PC-9 (cell line): ENCODE data around the gene HEATR3. TPM values are rescaled to one million over a fixed set of nuclear protein-coding genes. Genes with fewer than 3 reads are reported as not detected.

Source experiments
- BruUV-seq: library from RNA; stranded (reverse); fragments of 400-500 nt; replicated peaks from 2 replicates; lab custom pipeline; 2021; lab: Mats Ljungman, UMichigan
- CTCF ChIA-PET: fragments of 300-600 bp; sonication (Branson Sonifier 250); formaldehyde crosslinking; loops from one replicate; lab custom pipeline; 2022; ENCODE audit warnings: antibody characterized with exemption; lab: Charles Lee
- POLR2A ChIA-PET: fragments of 300-600 bp; sonication (Branson Sonifier 250); formaldehyde crosslinking; loops from one replicate; lab custom pipeline; 2022; ENCODE audit warnings: antibody characterized with exemption; ENCODE audit not compliant: unreplicated experiment; lab: Charles Lee
- DNase-seq, 2 experiments: peaks; one replicate each; pipeline versions ENCODE4 v3.0.0 to v3.0.0-alpha.2; 2015 to 2022; ENCODE audit warnings: mixed read lengths in 1 of 2
- H2AFZ ChIP-seq: fragments of 200-600 bp; sonication (generic); 2 replicates; pipeline ENCODE4 v1.8.1; 2017; ENCODE audit warnings: antibody characterized with exemption
- H3F3A ChIP-seq: fragments of 200-600 bp; sonication (generic); 2 replicates; pipeline ENCODE4 v1.8.1; 2017; ENCODE audit warnings: antibody characterized with exemption, mild to moderate bottlenecking, low read depth; ENCODE audit not compliant: insufficient read depth
- H3K27ac ChIP-seq: fragments of 200-600 bp; sonication (generic); 2 replicates; pipeline ENCODE4 v1.6.1; 2016; ENCODE audit warnings: mixed run types
- H3K27me3 ChIP-seq: fragments of 200-600 bp; sonication (generic); 2 replicates; pipeline ENCODE4 v1.6.1; 2016; ENCODE audit warnings: low read depth, mixed run types; ENCODE audit not compliant: insufficient read depth
- H3K36me3 ChIP-seq: fragments of 200-600 bp; sonication (generic); 2 replicates; pipeline ENCODE4 v1.6.1; 2016; ENCODE audit warnings: low read depth, mixed run types
- H3K4me1 ChIP-seq: fragments of 200-600 bp; sonication (generic); replicated peaks from 2 replicates; pipeline ENCODE4 v1.6.1; 2016; ENCODE audit warnings: mixed run types; ENCODE audit not compliant: insufficient read depth
- H3K4me2 ChIP-seq: fragments of 200-600 bp; sonication (generic); 2 replicates; pipeline ENCODE4 v1.6.1; 2017; ENCODE audit warnings: mixed run types
- H3K4me3 ChIP-seq: fragments of 200-600 bp; sonication (generic); 2 replicates; pipeline ENCODE4 v1.6.1; 2016; ENCODE audit warnings: mixed run types
- H3K79me2 ChIP-seq: fragments of 200-600 bp; sonication (generic); 2 replicates; pipeline ENCODE4 v1.6.1; 2017; ENCODE audit warnings: low read depth, mixed run types
- H3K9me2 ChIP-seq: fragments of 200-600 bp; sonication (generic); 2 replicates; pipeline ENCODE4 v1.8.1; 2017; ENCODE audit warnings: mild to moderate bottlenecking; ENCODE audit not compliant: insufficient read depth
- H3K9me3 ChIP-seq: fragments of 200-600 bp; sonication (generic); 2 replicates; pipeline ENCODE4 v1.8.1; 2016; ENCODE audit warnings: low read depth; ENCODE audit not compliant: insufficient read depth
- H4K20me1 ChIP-seq: fragments of 200-600 bp; sonication (generic); 2 replicates; pipeline ENCODE4 v1.8.1; 2017; ENCODE audit not compliant: insufficient read depth
- CTCF ChIP-seq: fragments of 200-600 bp; sonication (generic); conservative IDR thresholded peaks from 2 replicates; pipeline ENCODE4 v1.6.1; 2017; ENCODE audit warnings: mixed run types, antibody characterized with exemption, mild to moderate bottlenecking, moderate library complexity
- EZH2 ChIP-seq: fragments of 200-600 bp; sonication (generic); IDR thresholded peaks from 2 replicates; pipeline ENCODE4 v1.8.0; 2017; ENCODE audit warnings: antibody characterized with exemption, low read depth
- intact Hi-C: fragments of 100-400 bp; cut with micrococcal nuclease; formaldehyde crosslinking; loops from one replicate; pipeline ENCODE4 v1.10.0; 2022; ENCODE audit not compliant: unreplicated experiment
- total RNA-seq: library from RNA; stranded (reverse); gene quantifications from 2 replicates; pipeline ENCODE4 v1.2.3, GENCODE V29; 2021

Gene HEATR3
- total RNA-seq, 1 experiment from 2014 or later = 14.3 TPM

- Histone ChIP-seq H3K4me2 (no peak overlapping the region), H2AFZ (no peak overlapping the region), H3K79me2 (no peaks in the 10 kb centered on the region), H3K4me1 (no peaks in the 10 kb centered on the region), H3K4me3 (no peak overlapping the region), H3K27ac (no peak overlapping the region), H3K9me3 (no peaks in the 10 kb centered on the region), H3K9me2 (no peaks in the 10 kb centered on the region), H3K27me3 (no peaks in the 10 kb centered on the region), H3K36me3 (no peaks in the 10 kb centered on the region), H3F3A (no peaks in the 10 kb centered on the region), H4K20me1 (no peaks in the 10 kb centered on the region)
- ChIA-PET POLR2A (no interaction called here), CTCF (no interaction called here)
- no peak for TF ChIP-seq CTCF
- no peak for TF ChIP-seq EZH2
- no TSS peak for BruUV-seq
- intact Hi-C loops = no loop called here
- no peak for DNase-seq
Measured at GRCh38 chr16:50046853-50047252, 18.9 kb upstream of the HEATR3 start.

- Histone ChIP-seq H3K27ac (no peak overlapping the region), H3F3A (no peaks in the 10 kb centered on the region), H3K27me3 (no peaks in the 10 kb centered on the region), H2AFZ (no peak overlapping the region), H3K79me2 (no peaks in the 10 kb centered on the region), H3K9me2 (no peaks in the 10 kb centered on the region), H4K20me1 (no peaks in the 10 kb centered on the region), H3K4me1 (no peaks in the 10 kb centered on the region), H3K36me3 (no peaks in the 10 kb centered on the region), H3K4me3 (no peak overlapping the region), H3K4me2 (no peak overlapping the region), H3K9me3 (no peaks in the 10 kb centered on the region)
- intact Hi-C loops = no loop called here
- ChIA-PET POLR2A (no interaction called here), CTCF (no interaction called here)
- TF ChIP-seq CTCF (no peak), EZH2 (no peak)
- BruUV-seq = no TSS peak
- DNase-seq = no peak
Measured at GRCh38 chr16:50047864-50048263, 17.9 kb upstream of the HEATR3 start.

- intact Hi-C loops = no loop called here
- Histone ChIP-seq H3K36me3 (no peaks in the 10 kb centered on the region), H3K4me1 (no peaks in the 10 kb centered on the region), H3K4me3 (no peak overlapping the region), H3K4me2 (no peak overlapping the region), H2AFZ (no peak overlapping the region), H3F3A (no peaks in the 10 kb centered on the region), H4K20me1 (no peaks in the 10 kb centered on the region), H3K9me3 (no peaks in the 10 kb centered on the region), H3K27me3 (no peaks in the 10 kb centered on the region), H3K9me2 (no peaks in the 10 kb centered on the region), H3K79me2 (no peaks in the 10 kb centered on the region), H3K27ac (no peak overlapping the region)
- ChIA-PET CTCF (no interaction called here), POLR2A (no interaction called here)
- no peak for DNase-seq
- TF ChIP-seq EZH2 = no peak
- no peak for TF ChIP-seq CTCF
- no TSS peak for BruUV-seq
Measured at GRCh38 chr16:50050802-50051201, 15.0 kb upstream of the HEATR3 start.
